GM19395 (cell line): ENCODE data around the gene HAUS3.

ENCODE experiments used
- ATAC-seq: cut with Tn5 transposase; IDR thresholded peaks from one replicate; pipeline ENCODE4 v1.9.1; 2021; ENCODE audit warnings: mild to moderate bottlenecking, moderate library complexity; ENCODE audit not compliant: unreplicated experiment

The HAUS3 gene

DNA sequence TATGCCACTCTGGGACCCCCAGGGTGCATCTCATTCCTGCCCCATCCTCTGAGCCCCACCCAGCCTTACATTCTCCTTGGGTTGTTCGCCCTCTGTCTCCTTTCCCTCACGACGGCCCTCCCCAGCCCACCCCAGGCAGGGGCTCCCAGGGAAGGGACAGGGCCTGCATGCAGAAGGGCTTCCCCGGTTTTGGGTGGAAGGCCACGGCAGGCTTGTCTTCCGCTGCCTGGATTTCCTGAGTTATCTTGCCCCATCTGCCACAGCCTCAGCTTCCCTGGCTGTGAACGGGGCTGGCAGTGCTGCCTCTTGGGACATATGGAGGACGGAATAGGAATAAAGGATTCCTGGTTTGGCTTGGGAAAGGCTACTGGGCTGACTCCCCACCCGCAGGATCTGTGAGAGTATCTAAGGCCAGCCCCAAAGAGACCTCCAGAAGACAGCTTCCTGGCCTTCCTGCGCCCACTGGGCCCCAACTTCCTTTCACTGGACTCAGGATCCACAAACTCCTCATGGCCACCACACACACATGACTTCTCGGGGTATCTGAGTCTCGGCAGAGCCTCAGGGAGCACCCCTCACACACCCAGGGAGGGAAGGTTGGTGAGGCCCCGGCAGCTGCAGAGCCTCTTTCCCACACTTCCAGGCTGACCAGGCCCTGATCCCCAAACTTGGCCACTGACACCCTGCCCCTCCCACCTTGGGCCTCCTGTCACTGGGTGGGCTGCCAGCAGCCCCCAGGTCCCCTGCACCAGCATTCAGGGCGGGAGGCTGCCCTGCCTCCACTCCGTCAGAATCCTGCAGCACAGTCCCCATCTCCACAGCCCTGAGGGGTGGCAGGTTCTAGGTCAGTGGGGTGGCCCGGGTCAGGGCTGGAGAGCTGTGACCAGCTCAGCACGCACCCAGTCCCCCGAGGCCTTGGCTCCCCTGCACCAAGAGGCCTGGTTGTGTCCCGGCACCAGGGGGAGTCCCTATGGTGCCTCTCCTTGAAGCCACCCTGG lies 23.5 kb upstream of the HAUS3 start:
- ATAC-seq: no peak

GRCh38 chr4:2264481-2265041 lies 22.6 kb upstream of the HAUS3 start:
- ATAC-seq: no peak

DNA sequence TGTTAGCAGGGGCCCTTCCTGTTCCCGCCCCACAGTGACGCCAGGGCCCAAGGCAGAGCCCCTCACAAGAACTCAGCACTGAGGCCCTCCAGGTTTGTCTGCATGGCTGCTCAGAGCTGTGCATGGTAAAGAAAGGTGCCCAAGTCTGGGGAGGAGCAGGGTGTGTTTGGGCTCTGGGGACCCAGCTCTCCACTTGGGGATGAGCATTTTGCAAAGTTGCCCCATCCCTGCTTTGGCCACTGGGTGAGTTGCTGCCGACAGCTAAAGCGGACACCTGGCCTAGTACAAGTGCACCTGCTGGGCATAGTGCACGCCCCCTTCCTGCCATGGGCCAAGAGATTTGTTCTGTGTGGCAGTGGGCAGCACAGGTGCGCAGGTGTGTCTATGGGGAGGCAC lies 22.0 kb upstream of the HAUS3 start:
- no peak for ATAC-seq

- ATAC-seq: no peak
These were observed 21.0 kb upstream of the HAUS3 start for GRCh38 chr4:2262944-2263250.

DNA sequence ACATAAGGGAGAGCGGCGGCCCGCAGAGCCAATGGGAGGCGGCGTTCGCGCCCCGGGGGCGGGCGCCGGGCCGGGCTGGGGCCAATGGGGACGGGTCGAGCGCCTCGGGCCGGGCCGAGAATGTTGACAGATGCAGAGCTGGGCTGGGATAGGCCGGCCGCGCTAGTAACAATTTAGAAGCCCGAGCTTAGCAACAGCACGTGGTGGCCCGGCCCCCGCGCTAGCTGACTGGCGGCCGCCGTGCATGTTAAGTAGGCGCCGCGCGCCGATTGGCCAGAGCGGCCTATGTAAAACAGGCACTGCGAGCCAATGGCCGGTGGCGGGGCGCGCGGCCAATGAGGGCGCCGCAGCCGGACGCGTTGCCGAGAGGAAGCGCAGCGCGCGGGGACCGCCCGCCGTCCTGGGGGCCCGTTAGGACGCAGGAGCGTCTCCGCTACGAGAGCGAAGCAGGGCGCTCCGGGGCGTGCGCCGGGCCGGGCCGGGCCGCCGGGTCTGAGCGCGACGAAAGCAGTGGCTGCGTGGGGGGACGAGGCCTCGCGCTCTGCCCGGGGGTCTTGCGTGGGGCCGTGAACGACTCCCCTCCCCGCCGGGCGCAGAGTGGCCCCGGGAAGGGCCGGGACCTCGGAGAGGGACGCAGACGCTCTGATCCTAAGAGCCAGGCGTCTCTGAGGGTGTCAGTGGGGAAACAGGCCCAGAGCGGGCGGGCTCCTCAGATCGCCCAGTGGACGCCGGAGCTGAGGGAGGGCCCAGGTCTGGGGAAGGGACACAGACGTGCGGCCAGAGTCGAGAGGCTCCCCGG lies 20.4 kb upstream of the HAUS3 start:
- ATAC-seq: peak; percentile 92

GRCh38 chr4:2261853-2262144 lies 19.9 kb upstream of the HAUS3 start, which contains the start of gene MXD4:
Gene MXD4, minus strand, starts transcription at chr4:2262109. Its CDS starts 129 bp downstream, at chr4:2261980.
- ATAC-seq: peak; percentile 5

DNA sequence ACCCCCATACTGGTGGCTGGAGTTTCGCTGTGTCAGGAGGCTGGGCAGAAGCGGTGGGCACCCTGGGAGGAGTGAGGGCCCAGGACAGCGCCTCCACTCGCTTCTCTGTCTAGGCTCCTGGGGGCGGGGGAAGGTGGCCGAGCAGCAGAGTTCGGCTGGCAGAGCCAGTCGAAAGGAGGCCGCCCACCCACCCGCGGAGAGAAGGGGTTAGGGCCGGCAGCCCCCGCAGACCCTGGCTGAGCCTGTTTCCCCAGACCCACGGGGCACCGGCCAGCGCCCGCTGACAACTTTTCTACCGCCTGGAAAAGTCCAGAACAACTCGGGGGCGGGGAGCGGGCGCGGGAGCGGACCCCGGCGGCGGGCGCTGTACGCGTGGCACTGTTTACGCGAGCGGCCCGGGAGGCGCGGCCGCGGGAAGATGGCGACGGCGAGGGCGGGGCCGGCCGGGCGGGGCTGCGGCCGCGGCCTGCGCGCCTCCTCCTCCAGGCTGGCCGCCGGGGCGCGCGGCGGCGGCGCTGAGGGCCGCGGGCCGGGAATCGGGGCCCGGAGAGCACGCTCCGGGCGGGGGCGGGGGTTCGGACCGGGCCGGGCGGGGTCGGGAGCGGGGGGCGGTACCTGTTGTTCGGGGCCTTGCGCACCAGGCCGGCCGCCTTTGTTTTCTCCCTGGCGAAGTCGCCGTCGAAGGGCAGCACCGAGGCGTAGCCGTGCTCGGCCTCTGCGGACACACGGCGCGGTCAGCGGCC lies 19.4 kb upstream of the HAUS3 start:
- ATAC-seq: no peak

DNA sequence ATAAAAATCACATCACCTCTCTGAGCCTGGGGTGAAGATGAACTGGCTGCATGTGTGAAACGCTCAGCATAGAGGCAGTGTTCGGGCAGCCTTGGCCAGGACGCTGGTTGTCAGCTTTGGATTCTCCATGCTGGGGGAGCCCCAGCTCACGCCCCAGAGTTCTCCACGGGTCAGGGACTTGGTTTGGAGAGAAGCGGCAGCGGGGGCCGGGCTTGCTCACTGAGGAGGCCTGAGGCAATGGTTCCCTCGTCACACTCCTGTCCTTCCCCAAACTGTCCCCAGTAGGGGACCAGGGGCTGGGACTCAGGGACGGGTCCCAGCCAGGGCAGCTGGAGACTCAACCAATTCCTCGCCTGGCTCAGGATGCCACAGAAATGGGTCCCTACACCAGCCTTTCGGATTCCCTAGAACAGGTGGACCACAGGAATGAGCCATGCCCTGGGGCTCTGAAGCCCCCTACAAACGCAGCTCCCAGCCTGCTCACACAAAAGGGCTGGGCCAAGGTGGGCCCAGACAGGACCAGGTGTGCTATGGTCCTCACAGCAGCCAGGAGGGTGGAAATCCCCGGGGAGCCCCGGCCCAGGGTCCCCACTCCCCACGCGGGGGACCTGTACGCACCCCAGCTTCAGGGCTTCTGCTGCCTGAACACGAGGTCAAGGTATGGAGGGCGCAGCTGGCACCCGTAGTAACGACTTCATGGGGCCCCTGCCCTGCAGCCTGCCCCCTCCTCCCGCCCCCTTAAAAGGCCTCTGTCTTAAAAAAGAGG lies 18.6 kb upstream of the HAUS3 start:
- ATAC-seq: no peak

GRCh38 chr4:2259541-2260343 lies 17.8 kb upstream of the HAUS3 start:
- no peak for ATAC-seq

DNA sequence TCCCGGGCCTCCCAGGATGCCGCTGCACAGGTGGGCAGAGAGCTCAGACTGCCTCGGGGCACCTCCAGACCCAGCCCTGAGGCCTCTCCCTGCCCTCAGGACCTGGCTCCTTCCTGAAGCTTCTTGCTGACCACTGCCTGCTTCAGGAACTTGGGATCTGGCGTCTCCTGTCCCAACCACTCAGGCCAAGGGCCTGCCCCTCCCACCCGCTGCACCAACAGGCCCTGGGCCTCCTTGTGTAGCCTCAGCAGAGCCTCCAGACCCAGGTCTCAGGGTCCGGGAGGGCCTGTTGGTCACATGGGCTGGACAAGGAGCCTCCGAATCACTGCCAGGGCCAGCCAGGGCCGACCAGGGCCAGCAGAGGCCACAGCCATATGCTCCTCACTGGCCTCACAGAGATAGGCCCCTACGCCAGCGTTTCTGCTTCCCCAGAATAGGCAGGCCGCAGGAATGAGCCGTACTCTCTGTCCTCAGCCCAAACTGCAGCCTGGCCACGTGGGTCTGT lies 17.2 kb upstream of the HAUS3 start:
- no peak for ATAC-seq

- no peak for ATAC-seq
These were observed 16.4 kb upstream of the HAUS3 start for GRCh38 chr4:2258091-2259035.

DNA sequence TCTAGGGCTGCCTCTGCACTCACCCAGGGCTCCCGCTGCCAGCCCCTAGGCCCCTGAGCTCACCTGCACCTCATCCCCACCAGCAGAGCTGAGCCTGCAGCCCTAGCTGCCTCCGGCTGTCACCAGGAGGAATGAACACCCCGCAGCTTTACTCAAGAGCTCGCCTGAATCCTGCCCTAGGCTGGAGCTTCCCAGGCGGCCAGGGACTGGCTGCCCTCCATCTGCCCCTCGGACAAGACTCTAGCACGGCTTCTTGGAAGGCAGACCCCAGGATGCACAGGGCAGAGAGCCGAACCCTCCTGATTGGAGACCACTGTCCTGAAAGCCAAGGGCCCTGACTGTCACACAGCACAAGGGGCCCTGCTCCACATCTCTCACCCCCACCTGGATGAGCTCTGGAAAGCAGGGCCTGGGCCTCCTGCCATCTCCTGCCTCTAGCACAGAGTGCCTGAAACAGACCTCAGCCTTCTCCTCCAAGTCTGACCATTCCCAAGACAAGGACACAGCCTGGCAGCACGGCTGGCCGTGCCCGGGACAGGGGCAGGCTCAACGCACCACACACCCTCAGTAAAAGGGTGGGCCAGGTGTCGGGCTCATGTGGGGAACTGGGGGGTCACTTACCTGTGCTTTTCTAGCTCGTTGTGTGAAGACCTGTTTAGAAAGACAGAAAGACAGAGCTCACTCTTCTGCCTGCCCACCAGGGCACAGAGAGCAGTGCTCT lies 15.6 kb upstream of the HAUS3 start:
- ATAC-seq: no peak

- no peak for ATAC-seq
These were observed 14.9 kb upstream of the HAUS3 start for GRCh38 chr4:2256781-2257191.

DNA sequence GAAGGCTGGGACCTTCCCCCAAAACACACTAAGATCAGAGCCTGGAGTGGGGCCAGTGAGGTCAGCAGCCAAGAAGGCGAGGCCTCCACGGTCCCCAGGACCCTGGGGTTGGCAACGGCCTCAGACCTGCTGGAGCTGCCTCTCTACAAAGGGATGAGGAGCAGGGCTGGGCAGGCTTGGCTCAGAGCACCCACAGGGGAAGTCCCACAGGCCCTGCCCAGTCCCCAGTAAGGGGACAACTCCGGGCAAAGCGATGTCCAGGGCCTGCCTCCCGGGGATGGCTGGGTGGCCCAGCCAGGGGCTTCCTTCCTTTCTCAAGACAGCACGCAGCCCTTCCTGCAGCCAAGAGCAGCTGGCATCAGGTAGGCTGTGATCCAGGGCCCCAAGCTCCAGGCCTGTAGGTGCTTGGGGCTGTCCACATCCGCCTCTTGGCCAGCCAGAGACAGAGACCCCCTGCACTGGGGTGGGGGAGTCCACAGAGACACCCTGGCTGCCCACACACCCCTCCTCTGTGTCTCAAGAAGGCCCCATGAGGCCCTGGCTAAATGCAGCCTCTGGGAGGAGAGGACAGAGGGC lies 14.3 kb upstream of the HAUS3 start:
- ATAC-seq: no peak

DNA sequence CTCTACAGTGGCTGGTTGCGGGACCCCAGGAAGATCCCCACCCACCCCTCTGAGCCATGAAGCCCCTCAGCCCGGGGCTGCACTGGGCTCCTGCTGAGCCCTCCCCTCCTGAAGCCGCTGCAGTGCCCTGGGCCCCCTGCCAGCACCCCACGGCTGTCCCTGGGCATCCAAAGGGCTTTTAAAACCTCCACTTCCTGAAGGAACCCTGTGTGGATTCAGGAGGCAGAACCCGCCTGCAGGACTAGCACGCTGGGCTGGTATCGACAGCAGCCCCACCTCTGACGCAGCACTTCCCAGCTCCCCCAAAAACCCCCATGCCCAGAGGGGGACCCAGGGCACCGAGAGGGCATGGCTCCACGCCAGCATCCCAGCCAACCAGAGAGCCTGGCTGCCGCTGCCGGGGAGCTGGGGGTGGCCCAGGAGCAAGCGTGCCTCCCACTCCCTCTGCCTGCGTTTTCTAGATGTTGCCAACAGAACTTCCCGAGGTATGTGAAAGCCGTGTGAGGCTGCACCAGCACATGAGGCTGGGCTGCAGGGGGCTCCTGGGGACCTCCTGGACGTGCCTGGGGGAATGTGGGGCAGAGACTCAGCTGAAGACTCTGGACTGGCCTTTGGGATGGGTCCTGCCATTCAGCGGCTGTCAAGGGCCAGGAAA lies 13.7 kb upstream of the HAUS3 start:
- no peak for ATAC-seq

DNA sequence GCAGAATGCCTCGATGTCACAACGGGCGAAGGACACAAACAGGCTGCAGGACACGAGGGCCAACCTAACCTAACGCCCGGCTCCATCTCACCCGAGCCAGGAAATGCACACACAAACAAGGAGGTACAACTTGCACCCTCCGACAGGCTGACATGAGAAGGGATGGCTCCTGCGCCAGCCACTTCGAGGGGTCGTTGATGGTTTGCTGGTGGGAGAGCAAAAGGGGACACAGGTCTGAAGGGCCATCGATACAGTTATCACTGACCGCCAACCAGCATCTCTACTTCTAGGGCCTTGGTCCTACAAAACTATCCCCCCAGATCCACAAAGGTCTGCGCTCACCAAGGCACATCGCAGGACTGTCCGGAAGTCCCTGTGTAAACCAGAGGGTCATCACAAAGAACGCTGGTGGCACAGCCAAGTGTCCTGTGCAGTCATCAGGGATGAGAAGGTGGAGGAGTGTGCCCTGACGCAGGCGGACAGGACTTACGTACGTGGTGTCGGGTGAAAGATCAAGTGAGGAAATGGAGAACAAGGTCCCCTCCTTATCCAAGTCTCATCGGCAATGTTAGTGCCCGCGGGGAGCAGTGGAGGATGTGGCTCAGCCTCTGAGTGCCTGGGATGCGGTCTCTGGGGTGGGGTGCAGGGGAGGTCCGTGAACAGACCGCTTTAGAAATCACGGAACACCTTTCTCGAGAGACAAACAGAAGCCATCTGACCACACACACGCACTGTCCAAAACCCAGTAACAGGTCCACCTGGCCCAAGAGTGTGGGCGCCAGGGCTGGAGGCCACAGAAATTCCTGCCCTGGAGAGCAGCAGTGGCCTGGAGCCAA lies 13.0 kb upstream of the HAUS3 start:
- ATAC-seq: no peak
